Muscle layer of duodenum (tissue), 2 donors: ENCODE measurements around the gene UBA52.
"Not testable (repeated sequence)": the region's sequence is repeated elsewhere in the genome, so short reads cannot be mapped to it uniquely, and the experiment has no call there.

Source experiments
- H3K27ac ChIP-seq: one replicate; pipeline ENCODE4 v1.7.0; 2013; ENCODE audit warnings: mild to moderate bottlenecking, low read length
- H3K27me3 ChIP-seq: one replicate; pipeline ENCODE4 v1.7.0; 2013; ENCODE audit warnings: low read depth, mild to moderate bottlenecking, control low read depth, low read length
- H3K36me3 ChIP-seq, 2 donors: one replicate each; pipeline ENCODE4 v1.7.0; 2013; ENCODE audit warnings: low read length in 2 of 2, control low read depth in 1 of 2, mild to moderate bottlenecking in 1 of 2; ENCODE audit not compliant: insufficient read depth in 2 of 2, control insufficient read depth in 1 of 2
- H3K4me1 ChIP-seq, 2 donors: one replicate each; pipeline ENCODE4 v1.7.0; 2013; ENCODE audit warnings: low read length in 2 of 2, mild to moderate bottlenecking in 2 of 2, control low read depth in 1 of 2, moderate library complexity in 1 of 2; ENCODE audit not compliant: insufficient read depth in 2 of 2, control insufficient read depth in 1 of 2
- H3K4me3 ChIP-seq, 2 donors: one replicate each; pipeline ENCODE4 v1.7.0; 2013; ENCODE audit warnings: low read length in 2 of 2, low read depth in 1 of 2, mild to moderate bottlenecking in 1 of 2
- H3K9me3 ChIP-seq, 2 donors: one replicate each; pipeline ENCODE4 v1.7.0; 2013; ENCODE audit warnings: low read length in 2 of 2, control low read depth in 1 of 2, mild to moderate bottlenecking in 1 of 2; ENCODE audit not compliant: control insufficient read depth in 1 of 2
- donor health status: healthy.

UBA52 gene

GRCh38 chr19:18587962-18588610 lies 16.4 kb downstream of the UBA52 start:
- peaks cover 9 to 16% of the 10 kb centered on the region in 2 donors for H3K4me1 ChIP-seq
- H3K4me3 ChIP-seq: peak overlapping the region; percentile 53 to 97
- no peak overlapping the region for H3K27ac ChIP-seq
- peaks cover 5 to 8% of the 10 kb centered on the region in 2 donors for H3K36me3 ChIP-seq
- no peaks in the 10 kb centered on the region for H3K9me3 ChIP-seq
- no peaks in the 10 kb centered on the region for H3K27me3 ChIP-seq

GRCh38 chr19:18588611-18589379 lies 17.1 kb downstream of the UBA52 start, which contains the start of gene REX1BD:
Gene REX1BD (plus strand): TSS chr19:18588798. CDS start chr19:18588802, 4 bp downstream.
- no peak within 1 kb of the TSS for H3K27ac ChIP-seq
- peaks cover 5 to 8% of the 10 kb centered on the region in 2 donors for H3K36me3 ChIP-seq
- no peaks in the 10 kb centered on the region for H3K9me3 ChIP-seq
- H3K27me3 ChIP-seq: no peaks in the 10 kb centered on the region
- peak within 1 kb of the TSS; percentile 53 to 97 for H3K4me3 ChIP-seq
- peaks cover 9 to 16% of the 10 kb centered on the region in 2 donors for H3K4me1 ChIP-seq

- Histone ChIP-seq H3K36me3 (peaks cover 5 to 8% of the 10 kb centered on the region in 2 donors), H3K9me3 (no peaks in the 10 kb centered on the region), H3K4me1 (peaks cover 9 to 23% of the 10 kb centered on the region in 2 donors), H3K27ac (no peak overlapping the region), H3K27me3 (no peaks in the 10 kb centered on the region), H3K4me3 (peak overlapping the region; percentile 53 to 97)
These were observed 18.0 kb downstream of the UBA52 start for GRCh38 chr19:18589380-18590272.

GRCh38 chr19:18590273-18591272 lies 18.9 kb downstream of the UBA52 start:
- Histone ChIP-seq H3K4me1 (peaks cover 9 to 31% of the 10 kb centered on the region in 2 donors), H3K27ac (no peak overlapping the region), H3K9me3 (no peaks in the 10 kb centered on the region), H3K27me3 (no peaks in the 10 kb centered on the region), H3K4me3 (no peak overlapping the region), H3K36me3 (peaks cover 5 to 8% of the 10 kb centered on the region in 2 donors)

- Histone ChIP-seq H3K4me1 (peaks cover 9 to 31% of the 10 kb centered on the region in 2 donors), H3K4me3 (no peak overlapping the region), H3K27ac (no peak overlapping the region)
These were observed 20.2 kb downstream of the UBA52 start for GRCh38 chr19:18591735-18592385.

GRCh38 chr19:18592732-18593131 lies 21.1 kb downstream of the UBA52 start:
- not testable (repeated sequence) for H3K27ac ChIP-seq, H3K9me3 ChIP-seq, H3K27me3 ChIP-seq, H3K36me3 ChIP-seq, H3K4me3 ChIP-seq
- H3K4me1 ChIP-seq: peaks cover 9 to 31% of the 10 kb centered on the region in 2 donors

More at GRCh38 chr19:18591735-18592385, 20.2 kb downstream of the UBA52 start:
- Histone ChIP-seq H3K36me3 (peaks cover 5 to 8% of the 10 kb centered on the region in 2 donors), H3K9me3 (no peaks in the 10 kb centered on the region), H3K27me3 (no peaks in the 10 kb centered on the region)

- H3K4me1 ChIP-seq: peaks cover 3 to 31% of the 10 kb centered on the region in 2 donors
- H3K9me3 ChIP-seq: no peaks in the 10 kb centered on the region
- H3K36me3 ChIP-seq: peaks cover 5 to 8% of the 10 kb centered on the region in 2 donors
- peaks cover 1% of the 10 kb centered on the region for H3K27me3 ChIP-seq
- no peak overlapping the region for H3K27ac ChIP-seq
- H3K4me3 ChIP-seq: peak overlapping the region in 1 of 2 donors; percentile 58
These were observed 21.9 kb downstream of the UBA52 start for GRCh38 chr19:18593367-18594095.

- H3K9me3 ChIP-seq: no peaks in the 10 kb centered on the region
- peaks cover 7% of the 10 kb centered on the region for H3K27me3 ChIP-seq
- peaks cover 5 to 8% of the 10 kb centered on the region in 2 donors for H3K36me3 ChIP-seq
- no peak overlapping the region for H3K27ac ChIP-seq
- peak overlapping the region; percentile 26 to 58 for H3K4me3 ChIP-seq
- H3K4me1 ChIP-seq: peaks cover 3 to 28% of the 10 kb centered on the region in 2 donors
These were observed 22.6 kb downstream of the UBA52 start for GRCh38 chr19:18594096-18594823.

GRCh38 chr19:18594824-18595373 lies 23.2 kb downstream of the UBA52 start:
- H3K36me3 ChIP-seq: peaks cover 5 to 8% of the 10 kb centered on the region in 2 donors
- no peak overlapping the region for H3K27ac ChIP-seq
- peaks cover 0 to 22% of the 10 kb centered on the region in 2 donors for H3K4me1 ChIP-seq
- H3K27me3 ChIP-seq: peaks cover 9% of the 10 kb centered on the region
- H3K4me3 ChIP-seq: peak overlapping the region; percentile 26 to 58
- H3K9me3 ChIP-seq: no peaks in the 10 kb centered on the region
